ENCODE results near the gene SLC16A8. TPM values are rescaled to one million over a fixed set of nuclear protein-coding genes. Genes with fewer than 3 reads are reported as not detected.
"Not testable (repeated sequence)": the region's sequence is repeated elsewhere in the genome, so short reads cannot be mapped to it uniquely, and the experiment has no call there.

Gene SLC16A8
- total and polyA plus RNA-seq, 10 of the 15 experiments (the other 5 are each of a cell fraction or from before 2014, with no cell fraction given): not detected

DNA sequence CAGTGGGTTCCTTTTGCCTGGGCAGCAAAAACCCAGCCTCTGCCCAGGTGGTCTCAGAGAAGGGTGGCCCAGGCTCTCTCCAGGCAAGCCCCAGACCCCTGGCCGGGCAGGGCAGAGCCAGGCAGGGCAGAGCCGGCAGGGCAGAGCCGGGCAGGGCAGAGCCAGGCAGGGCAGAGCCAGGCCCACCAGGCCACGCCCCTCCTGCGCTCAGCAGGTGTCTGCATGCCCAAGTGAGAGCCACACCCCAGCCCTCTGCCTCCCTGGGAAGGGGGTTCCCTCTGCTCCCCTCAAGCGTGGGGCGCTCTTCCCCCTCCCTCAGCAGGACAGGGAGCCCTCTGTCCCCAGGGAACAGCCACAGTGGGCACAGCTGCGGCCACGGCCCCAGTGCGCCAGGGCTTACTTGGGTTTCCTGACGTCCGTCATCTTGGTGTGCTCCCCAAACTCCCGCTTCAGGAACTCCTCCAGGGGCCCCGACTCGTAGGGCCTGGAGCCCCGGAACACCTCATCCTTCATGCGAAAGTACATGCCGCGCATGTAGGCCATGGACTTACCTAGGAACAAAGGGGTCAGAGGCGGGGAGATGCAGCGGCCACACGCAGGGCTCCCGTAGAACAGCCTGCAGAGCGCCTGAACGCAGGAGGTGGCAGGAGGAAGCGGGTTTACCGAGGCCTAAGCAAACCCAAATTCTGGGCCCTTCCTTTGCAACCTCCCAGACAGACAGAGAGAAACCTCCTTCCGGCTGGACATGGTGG lies 36.6 kb upstream of the SLC16A8 start:
- BruUV-seq (replicated peaks): no TSS peak
- DNase-seq (ENCODE audit: low read depth, low spot score) (no peak), FAIRE-seq (no peak), ATAC-seq (no peak)
- RAD21 ChIA-PET (ENCODE audit: unreplicated experiment): no interaction called here
- intact Hi-C loops (cut with micrococcal nuclease; ENCODE audit: unreplicated experiment) (no loop called here), in situ Hi-C loops (cut with MboI) (no loop called here)
- CTCF ChIA-PET: no interaction called here
- H3K4me2 ChIP-seq (ENCODE audit: control insufficient read depth, insufficient read depth): no peak overlapping the region
- no peaks in the 10 kb centered on the region for H3K9me3 ChIP-seq (replicated peaks; ENCODE audit: control insufficient read depth, insufficient read depth, low read length)
- H3K79me2 ChIP-seq (ENCODE audit: control insufficient read depth, insufficient read depth, low read length): no peaks in the 10 kb centered on the region
- 88% methylated on average over 28 of the region's 28 CpGs for WGBS (ENCODE audit: insufficient coverage, insufficient replicate concordance, low lambda C conversion rate, missing lambda C conversion rate)
- no peak overlapping the region for H3K9ac ChIP-seq (ENCODE audit: control insufficient read depth, insufficient read depth, low read length)
- no peak for TF ChIP-seq SIN3A (IDR thresholded peaks at IDR 0.05; ENCODE audit: low read depth, low read length)
- H3K27ac ChIP-seq (ENCODE audit: control insufficient read depth, insufficient read depth): no peak overlapping the region
- SMC1A ChIA-PET (ENCODE audit: uncharacterized antibody, unreplicated experiment): no interaction called here
- no peaks in the 10 kb centered on the region; a peak in 2 of 4 replicates for H3K36me3 ChIP-seq (ENCODE audit: control insufficient read depth in 2 of 2, insufficient read depth in 2 of 2, low read length in 1 of 2)
- H3K4me3 ChIP-seq: no peak overlapping the region
- H3K27me3 ChIP-seq (replicated peaks in 1 of 2; ENCODE audit: control insufficient read depth in 2 of 2, insufficient read depth in 2 of 2, low read length in 1 of 2): no peaks in the 10 kb centered on the region
- no peaks in the 10 kb centered on the region for H3K4me1 ChIP-seq (ENCODE audit: control insufficient read depth, insufficient read depth, low read length)
- no peak overlapping the region for H2AFZ ChIP-seq (ENCODE audit: control insufficient read depth, low read depth, low read length)
- POLR2A ChIA-PET: no interaction called here
- H4K20me1 ChIP-seq (ENCODE audit: control insufficient read depth, insufficient read depth): no peaks in the 10 kb centered on the region

DNA sequence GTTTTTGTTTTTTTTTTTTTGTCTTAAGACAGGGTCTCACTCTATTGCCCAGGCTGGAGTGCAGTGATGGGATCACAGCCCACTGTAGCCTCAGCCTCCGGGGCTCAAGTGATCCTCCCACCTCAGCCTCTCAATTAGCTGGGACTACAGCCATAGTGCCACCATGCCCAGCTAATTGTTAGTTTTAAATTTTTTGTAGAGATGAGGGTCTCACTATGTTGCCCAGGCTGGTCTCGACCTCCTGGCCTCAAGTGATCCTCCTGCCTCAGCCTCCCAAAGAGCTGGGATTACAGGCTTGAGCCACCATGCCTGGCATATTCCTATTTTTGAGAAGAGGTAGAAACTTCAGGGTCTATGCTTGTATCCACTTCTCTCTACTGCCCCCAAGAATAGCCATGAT lies 34.8 kb upstream of the SLC16A8 start:
- H3K36me3 ChIP-seq (ENCODE audit: control insufficient read depth in 2 of 2, insufficient read depth in 2 of 2, low read length in 1 of 2); H3K4me1 ChIP-seq (ENCODE audit: control insufficient read depth, insufficient read depth, low read length); H3K79me2 ChIP-seq (ENCODE audit: control insufficient read depth, insufficient read depth, low read length); BruUV-seq (replicated peaks); DNase-seq (ENCODE audit: low read depth, low spot score); FAIRE-seq; H3K27ac ChIP-seq (ENCODE audit: control insufficient read depth, insufficient read depth); H3K9me3 ChIP-seq (replicated peaks; ENCODE audit: control insufficient read depth, insufficient read depth, low read length); POLR2A ChIA-PET; H4K20me1 ChIP-seq (ENCODE audit: control insufficient read depth, insufficient read depth); H3K4me3 ChIP-seq; H2AFZ ChIP-seq (ENCODE audit: control insufficient read depth, low read depth, low read length); H3K4me2 ChIP-seq (ENCODE audit: control insufficient read depth, insufficient read depth); ATAC-seq; in situ Hi-C loops (cut with MboI); H3K27me3 ChIP-seq (replicated peaks in 1 of 2; ENCODE audit: control insufficient read depth in 2 of 2, insufficient read depth in 2 of 2, low read length in 1 of 2); H3K9ac ChIP-seq (ENCODE audit: control insufficient read depth, insufficient read depth, low read length): not testable (repeated sequence)
- intact Hi-C loops (cut with micrococcal nuclease; ENCODE audit: unreplicated experiment): loop anchor here (10.0 kb wide), 2 partner anchors 96 to 236 kb away; no protein-coding TSS in a partner anchor
- CTCF ChIA-PET: interaction anchor here (1.7 kb wide), 1 partner anchor 66 kb away, joined by 7 read pairs; no protein-coding TSS in a partner anchor
- SMC1A ChIA-PET (ENCODE audit: uncharacterized antibody, unreplicated experiment): interaction anchor here (1.0 kb wide), 1 partner anchor 76 kb away, joined by 3 read pairs; no protein-coding TSS in a partner anchor
- RAD21 ChIA-PET (ENCODE audit: unreplicated experiment): interaction anchor here (0.8 kb wide), 1 partner anchor 15 kb away, joined by 3 read pairs; no protein-coding TSS in a partner anchor
- WGBS (ENCODE audit: insufficient coverage, insufficient replicate concordance, low lambda C conversion rate, missing lambda C conversion rate): 82% methylated on average over 2 of the region's 2 CpGs

Measured in GM12878 (cell line).